HG03354 (cell line): ENCODE data around the gene KIAA1586.

Source experiments
- ATAC-seq: cut with Tn5 transposase; IDR thresholded peaks from one replicate; pipeline ENCODE4 v1.9.1; 2021; ENCODE audit warnings: mild to moderate bottlenecking; ENCODE audit not compliant: unreplicated experiment, poor library complexity, severe bottlenecking

Gene KIAA1586

GRCh38 chr6:57094689-57095088 lies 48.2 kb downstream of the KIAA1586 start:
- ATAC-seq: no peak

- ATAC-seq: no peak
These were observed 51.1 kb downstream of the KIAA1586 start for GRCh38 chr6:57097596-57097995.

- ATAC-seq: no peak
These were observed 56.5 kb downstream of the KIAA1586 start for GRCh38 chr6:57102976-57103375.

GRCh38 chr6:57104336-57104735 lies 57.8 kb downstream of the KIAA1586 start:
- no peak for ATAC-seq
